Uterus (tissue), 2 donors: Measurements from ENCODE around the gene B2M.

ENCODE experiments used
- POLR2A ChIP-seq, 2 donors: fragments of 450-650 bp; IDR thresholded peaks; one replicate each; pipeline ENCODE4 v1.6.1; 2016; ENCODE audit warnings: antibody characterized with exemption in 2 of 2, mild to moderate bottlenecking in 1 of 2, moderate library complexity in 1 of 2
- TF ChIP-seq, protein P1 (sequence below), 4 experiments: fragments of 200-600 bp in 2 of 4; fragments of 450-650 bp in 2 of 4; sonication (generic) in 2 of 4; IDR thresholded peaks; one replicate each; pipeline ENCODE4 v1.5.1; 2016 to 2019; ENCODE audit warnings: antibody characterized with exemption in 4 of 4, mild to moderate bottlenecking in 2 of 4, moderate library complexity in 1 of 4

DNA sequence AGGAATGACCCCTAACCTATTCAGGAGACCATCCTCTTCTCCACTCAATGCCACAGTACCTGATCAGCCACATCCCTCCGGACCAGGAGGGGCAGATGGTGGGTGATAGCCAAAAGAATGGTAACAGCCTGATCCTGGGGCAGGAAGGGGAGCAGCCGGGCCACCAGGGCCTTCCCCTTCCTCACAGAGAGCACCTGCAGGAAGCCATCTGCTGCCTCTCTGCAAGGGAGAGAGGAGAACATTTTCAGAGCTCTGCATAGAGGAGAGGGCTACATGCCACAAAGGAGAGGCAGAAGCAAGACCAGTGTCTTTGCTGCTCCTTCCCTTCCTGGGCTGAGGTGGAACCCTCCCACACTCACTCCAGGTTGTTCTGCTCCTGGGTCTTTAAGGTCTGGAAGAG lies 42.4 kb upstream of the B2M start:
- TF ChIP-seq, protein P1, sequence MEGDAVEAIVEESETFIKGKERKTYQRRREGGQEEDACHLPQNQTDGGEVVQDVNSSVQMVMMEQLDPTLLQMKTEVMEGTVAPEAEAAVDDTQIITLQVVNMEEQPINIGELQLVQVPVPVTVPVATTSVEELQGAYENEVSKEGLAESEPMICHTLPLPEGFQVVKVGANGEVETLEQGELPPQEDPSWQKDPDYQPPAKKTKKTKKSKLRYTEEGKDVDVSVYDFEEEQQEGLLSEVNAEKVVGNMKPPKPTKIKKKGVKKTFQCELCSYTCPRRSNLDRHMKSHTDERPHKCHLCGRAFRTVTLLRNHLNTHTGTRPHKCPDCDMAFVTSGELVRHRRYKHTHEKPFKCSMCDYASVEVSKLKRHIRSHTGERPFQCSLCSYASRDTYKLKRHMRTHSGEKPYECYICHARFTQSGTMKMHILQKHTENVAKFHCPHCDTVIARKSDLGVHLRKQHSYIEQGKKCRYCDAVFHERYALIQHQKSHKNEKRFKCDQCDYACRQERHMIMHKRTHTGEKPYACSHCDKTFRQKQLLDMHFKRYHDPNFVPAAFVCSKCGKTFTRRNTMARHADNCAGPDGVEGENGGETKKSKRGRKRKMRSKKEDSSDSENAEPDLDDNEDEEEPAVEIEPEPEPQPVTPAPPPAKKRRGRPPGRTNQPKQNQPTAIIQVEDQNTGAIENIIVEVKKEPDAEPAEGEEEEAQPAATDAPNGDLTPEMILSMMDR (IDR thresholded peaks at IDR 0.05) = no peak
- TF ChIP-seq POLR2A (IDR thresholded peaks at IDR 0.05) = no peak
